Umbilical cord (tissue), 2 donors: ENCODE data around the gene PIF1. TPM values are rescaled to one million over a fixed set of nuclear protein-coding genes. Genes with fewer than 3 reads are reported as not detected.
"Not testable (repeated sequence)": the region's sequence is repeated elsewhere in the genome, so short reads cannot be mapped to it uniquely, and the experiment has no call there.

ENCODE experiments used
- DNase-seq: peaks from one replicate; pipeline ENCODE4 v3.0.0-alpha.2; 2015; ENCODE audit warnings: low spot score
- total RNA-seq: library from RNA; depleted of rRNA; stranded (reverse); fragments of >200 nt; gene quantifications from one replicate; pipeline ENCODE4 v1.2.3, GENCODE V29; 2014; ENCODE audit warnings: low replicate concordance; ENCODE audit not compliant: insufficient read depth

PIF1 gene
- total RNA-seq, 1 donor from 2014 or later: 1.7 TPM

GRCh38 chr15:64810497-64811326, 14.7 kb downstream of the PIF1 start:
- DNase-seq: no peak

GRCh38 chr15:64809649-64810496, 15.6 kb downstream of the PIF1 start:
- DNase-seq: peak; percentile 82

GRCh38 chr15:64808785-64809453, 16.5 kb downstream of the PIF1 start:
- no peak for DNase-seq

- no peak for DNase-seq
These were observed 17.7 kb downstream of the PIF1 start for GRCh38 chr15:64807751-64808222.

GRCh38 chr15:64807051-64807749, 18.2 kb downstream of the PIF1 start:
- DNase-seq: peak; percentile 50

- DNase-seq: no peak
These were observed 18.9 kb downstream of the PIF1 start for GRCh38 chr15:64806509-64806908.

GRCh38 chr15:64804619-64805018, 20.8 kb downstream of the PIF1 start:
- no peak for DNase-seq

GRCh38 chr15:64803526-64803925, 21.9 kb downstream of the PIF1 start:
- no peak for DNase-seq

- DNase-seq: peak; percentile 40
These were observed 25.0 kb downstream of the PIF1 start for GRCh38 chr15:64800476-64800875.

GRCh38 chr15:64798905-64799304, 26.5 kb downstream of the PIF1 start:
- DNase-seq: not testable (repeated sequence)

GRCh38 chr15:64795921-64796320, 29.5 kb downstream of the PIF1 start:
- DNase-seq: not testable (repeated sequence)

- DNase-seq: not testable (repeated sequence)
These were observed 30.1 kb downstream of the PIF1 start for GRCh38 chr15:64795299-64795698.

GRCh38 chr15:64792282-64792681, 33.2 kb downstream of the PIF1 start:
- no peak for DNase-seq

- no peak for DNase-seq
These were observed 34.0 kb downstream of the PIF1 start for GRCh38 chr15:64791401-64791800.

- DNase-seq: no peak
These were observed 41.7 kb downstream of the PIF1 start for GRCh38 chr15:64783796-64784195.

GRCh38 chr15:64782751-64783150, 42.7 kb downstream of the PIF1 start:
- no peak for DNase-seq

- no peak for DNase-seq
These were observed 44.1 kb downstream of the PIF1 start for GRCh38 chr15:64781299-64781698.

- no peak for DNase-seq
These were observed 44.8 kb downstream of the PIF1 start for GRCh38 chr15:64780600-64781156.

- DNase-seq: no peak
These were observed 45.8 kb downstream of the PIF1 start for GRCh38 chr15:64779630-64780029.

- no peak for DNase-seq
These were observed 46.4 kb downstream of the PIF1 start for GRCh38 chr15:64779024-64779423.

- no peak for DNase-seq
These were observed 49.1 kb downstream of the PIF1 start for GRCh38 chr15:64776402-64776786.
